GM18505 (cell line): ENCODE results near the gene ME3.
"Not testable (repeated sequence)": the region's sequence is repeated elsewhere in the genome, so short reads cannot be mapped to it uniquely, and the experiment has no call there.

Source experiments
- ATAC-seq: cut with Tn5 transposase; IDR thresholded peaks from one replicate; pipeline ENCODE4 v1.9.1; 2021; ENCODE audit not compliant: unreplicated experiment
- POLR2A ChIP-seq: IDR thresholded peaks from 4 replicates; pipeline ENCODE4 v1.6.1; 2011; ENCODE audit warnings: borderline replicate concordance; ENCODE audit not compliant: insufficient read depth, insufficient read length; ENCODE audit errors: extremely low read depth

The ME3 gene

DNA sequence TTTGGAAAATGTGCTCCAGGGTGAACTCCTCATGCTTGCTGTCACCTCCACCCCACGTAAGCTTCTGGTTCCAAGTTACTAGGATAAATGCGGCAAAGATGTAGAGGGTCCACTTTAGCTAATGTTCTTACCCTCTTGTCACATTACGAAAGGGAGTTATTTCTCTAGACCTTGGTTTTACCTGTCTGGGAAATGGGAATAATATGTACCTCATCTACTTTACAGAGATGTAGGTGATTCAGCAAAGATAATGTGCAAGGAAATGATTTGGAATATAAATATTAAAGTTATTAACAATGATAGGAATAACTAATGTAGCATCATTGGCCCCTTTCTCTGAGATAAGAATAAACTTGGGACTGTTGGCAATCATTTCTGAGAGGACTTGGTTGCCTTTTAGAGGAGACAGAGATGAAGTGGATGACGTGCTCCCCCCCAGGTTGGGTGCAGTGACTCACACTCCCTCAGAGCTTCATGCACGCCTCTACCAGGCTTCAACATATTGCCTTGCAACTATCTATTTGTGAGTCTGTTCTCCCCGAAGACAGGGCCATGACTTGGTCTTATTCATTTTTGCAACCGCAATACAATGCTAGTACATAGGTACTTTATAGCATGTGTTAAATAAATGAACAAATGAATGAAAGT is 97.1 kb downstream of the ME3 start:
- no peak for ATAC-seq
- TF ChIP-seq POLR2A, result no peak

DNA sequence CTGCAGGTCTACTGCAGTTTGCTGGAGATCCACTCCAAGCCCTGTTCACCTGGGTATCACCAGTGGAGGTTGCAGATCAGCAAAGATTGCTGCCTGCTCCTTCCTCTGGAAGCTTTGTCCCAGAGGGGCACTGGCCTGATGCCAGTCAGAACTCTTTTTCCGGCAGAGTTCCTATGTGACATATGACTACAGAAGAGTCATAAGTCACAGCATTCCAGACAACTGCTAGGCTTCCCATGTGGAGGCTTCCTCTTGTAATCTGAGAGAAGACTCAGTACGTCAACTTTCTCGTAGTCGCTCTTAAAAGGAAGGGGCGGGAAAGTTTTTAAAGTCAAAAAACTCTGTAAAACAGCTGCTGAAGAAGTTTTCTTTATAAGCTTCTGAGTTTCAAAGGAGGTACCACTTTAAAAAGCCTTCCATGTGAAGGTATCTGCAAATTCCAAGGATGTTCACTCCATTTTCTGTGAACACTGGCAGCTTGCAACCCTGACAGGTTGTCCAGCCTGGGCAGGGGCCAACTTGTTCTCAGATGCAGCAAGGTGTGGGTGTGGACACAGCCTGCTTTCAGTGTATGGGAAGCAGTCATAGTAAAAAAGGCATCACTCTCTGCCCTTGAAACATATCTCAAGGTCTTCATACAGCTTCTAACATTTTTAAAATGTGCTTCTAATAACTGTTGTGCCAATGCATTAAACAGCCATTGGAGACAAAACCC is 97.8 kb downstream of the ME3 start:
- ATAC-seq, result no peak
- no peak for TF ChIP-seq POLR2A

DNA sequence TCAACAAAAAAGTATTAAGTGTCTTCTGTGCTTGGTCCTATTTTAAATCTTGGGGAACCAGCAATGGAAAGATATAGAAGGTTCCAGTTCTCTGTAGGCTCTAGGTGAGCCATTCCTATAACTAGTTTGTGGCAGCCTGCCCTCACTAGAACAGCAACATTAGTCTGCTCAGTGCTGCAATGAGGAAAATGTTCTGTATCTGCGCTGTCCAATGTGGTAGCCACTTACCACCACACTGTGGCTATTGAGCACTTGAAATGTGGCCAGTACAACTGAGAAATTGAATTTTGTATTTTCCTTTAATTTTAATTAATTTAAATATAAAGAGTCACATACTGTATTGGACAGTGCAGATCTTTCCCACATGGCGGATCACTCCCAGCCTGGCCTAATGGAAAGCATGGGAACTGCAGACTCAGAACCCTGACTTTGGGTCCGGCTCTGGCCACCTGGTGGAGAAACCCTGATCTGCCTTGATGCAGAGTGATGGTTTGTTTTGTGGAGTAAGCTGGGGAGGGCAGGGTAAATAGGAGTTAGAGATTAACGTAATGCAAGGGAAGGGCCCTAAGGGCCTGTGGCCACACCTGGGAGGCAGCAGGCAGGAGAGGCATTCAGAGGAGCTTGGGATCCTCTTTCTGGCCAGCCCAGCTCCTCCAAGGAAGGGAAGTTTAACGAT is 101.0 kb downstream of the ME3 start:
- no peak for ATAC-seq
- no peak for TF ChIP-seq POLR2A

DNA sequence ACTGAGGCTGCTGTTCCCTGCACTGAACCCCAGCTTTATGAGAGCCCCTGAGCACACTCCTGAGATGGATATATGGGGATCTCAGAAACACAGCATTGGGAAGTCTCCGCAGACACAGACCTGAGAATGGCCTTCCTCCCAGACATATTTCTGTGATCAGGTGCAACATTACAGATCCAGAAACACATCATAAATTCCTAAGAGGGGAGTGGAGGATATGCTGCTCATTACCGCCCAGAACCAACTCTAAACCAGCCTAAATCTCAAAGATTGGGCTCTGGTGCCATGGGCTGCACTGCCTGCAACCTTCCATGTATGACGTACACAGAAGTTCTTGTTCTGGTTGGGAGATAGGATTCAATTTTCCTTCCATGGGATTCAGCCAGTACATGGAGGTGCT is 102.0 kb downstream of the ME3 start:
- ATAC-seq, result no peak
- no peak for TF ChIP-seq POLR2A

- no peak for ATAC-seq
- TF ChIP-seq POLR2A, result no peak
Observed at GRCh38 chr11:86570020-86570419, 102.4 kb downstream of the ME3 start.

- no peak for TF ChIP-seq POLR2A
- no peak for ATAC-seq
Observed at GRCh38 chr11:86569109-86569508, 103.3 kb downstream of the ME3 start.

GRCh38 chr11:86565801-86566312 is 106.6 kb downstream of the ME3 start:
- no peak for TF ChIP-seq POLR2A
- no peak for ATAC-seq

DNA sequence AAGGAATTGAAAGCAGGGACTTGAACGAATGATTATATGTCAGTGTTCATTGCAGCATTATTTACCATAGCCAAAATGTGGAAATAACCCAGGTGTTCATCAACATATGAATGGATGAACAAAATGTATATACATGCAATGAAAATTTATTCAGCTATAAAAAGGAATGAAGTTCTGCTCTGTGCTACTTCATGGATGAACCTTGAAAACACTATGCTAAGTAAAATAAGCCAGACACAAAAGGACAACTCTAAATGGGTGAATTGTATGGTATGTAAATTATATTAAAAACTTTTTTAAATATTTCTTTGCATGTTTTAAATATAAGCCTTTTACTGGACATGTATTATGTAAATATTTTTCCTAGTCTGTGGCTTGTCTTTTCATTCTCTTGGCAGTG is 107.0 kb downstream of the ME3 start:
- no peak for ATAC-seq
- no peak for TF ChIP-seq POLR2A

DNA sequence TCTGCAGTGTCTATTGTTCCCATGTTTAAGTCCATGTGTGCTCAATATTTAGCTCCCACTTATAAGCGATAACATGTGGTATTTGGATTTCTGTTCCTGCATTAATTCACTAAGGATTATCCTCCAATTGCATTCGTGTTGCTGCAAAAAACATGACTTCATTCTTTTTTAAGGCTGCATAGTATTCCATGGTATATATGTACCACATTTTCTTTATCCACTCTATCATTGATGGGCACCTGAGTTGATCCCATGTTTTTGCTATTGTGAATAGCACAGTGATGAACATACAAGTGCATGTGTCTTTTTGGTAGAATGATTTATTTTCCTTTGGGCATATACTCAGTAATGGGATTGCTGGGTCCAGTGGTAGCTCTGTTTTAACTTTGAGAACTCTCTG is 109.6 kb downstream of the ME3 start:
- not testable (repeated sequence) for ATAC-seq

DNA sequence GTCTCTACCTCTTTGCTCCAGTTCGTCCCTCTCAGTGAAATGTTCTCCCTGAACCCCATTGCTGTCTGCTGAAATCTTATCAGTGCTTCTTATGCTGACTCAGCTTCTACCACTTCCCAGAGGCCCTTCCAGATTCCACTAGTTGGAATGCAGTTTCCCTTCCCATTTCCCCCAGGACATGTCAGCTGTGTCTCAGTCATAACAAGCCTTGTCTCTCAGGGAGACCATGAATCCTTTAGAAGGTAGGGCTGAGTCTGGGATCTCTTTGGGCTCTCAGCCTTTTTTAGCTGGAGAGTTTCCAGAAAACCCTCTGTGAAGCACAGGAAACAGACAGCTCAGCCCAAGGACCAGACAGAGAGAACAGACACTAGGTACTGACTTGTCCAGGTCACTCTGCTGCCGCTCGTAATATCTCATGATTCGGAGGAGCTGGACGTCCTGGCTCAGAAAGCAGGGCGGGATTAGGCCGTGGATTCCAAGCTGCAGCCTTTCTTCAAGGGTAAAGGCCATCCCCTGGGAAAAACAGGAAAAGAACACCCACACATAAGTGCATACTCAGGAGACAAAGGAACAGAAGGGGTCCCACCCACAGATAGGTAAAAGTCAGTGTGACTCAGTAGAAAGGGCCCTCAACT is 113.0 kb downstream of the ME3 start:
- no peak for TF ChIP-seq POLR2A
- ATAC-seq, result no peak

DNA sequence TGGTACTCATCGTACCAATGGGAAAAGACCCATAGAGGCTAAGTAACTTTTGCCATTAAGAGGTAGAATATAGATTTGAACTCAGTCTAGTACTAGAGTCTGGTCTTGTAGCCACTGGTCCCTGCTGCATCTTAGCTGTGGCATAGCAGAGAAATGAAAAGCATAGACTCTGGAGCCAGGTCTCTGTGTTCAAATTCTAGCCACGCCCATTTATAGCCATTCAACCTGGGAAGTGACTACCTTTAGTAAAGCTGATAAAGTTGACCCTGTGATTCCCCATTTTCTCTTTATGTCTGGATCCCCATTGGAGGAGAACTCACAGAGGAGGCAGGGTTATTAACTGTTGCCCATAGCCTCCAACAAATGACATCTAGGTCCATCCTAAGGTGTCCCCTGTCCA is 113.6 kb downstream of the ME3 start:
- TF ChIP-seq POLR2A, result no peak
- ATAC-seq, result no peak

DNA sequence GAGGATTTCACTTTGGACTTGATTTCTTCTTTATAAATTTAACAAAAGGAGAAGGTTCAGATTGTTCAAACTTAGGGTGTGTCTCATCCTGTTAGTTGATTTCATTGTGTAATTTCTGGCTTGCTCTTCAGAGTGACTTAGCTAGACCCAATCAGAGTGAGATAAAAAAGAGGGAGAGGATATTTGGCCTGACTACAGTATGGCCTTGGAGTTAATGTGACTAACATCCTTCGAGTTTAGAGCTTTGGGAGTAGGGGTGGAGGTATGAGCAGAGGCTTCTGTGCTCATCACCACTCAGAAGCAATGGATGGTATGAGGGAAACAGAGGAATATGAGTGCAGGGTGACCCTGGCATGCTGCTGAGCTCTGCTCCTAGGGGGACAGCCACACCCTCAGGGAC is 114.2 kb downstream of the ME3 start:
- TF ChIP-seq POLR2A, result no peak
- ATAC-seq, result no peak

GRCh38 chr11:86555866-86556265 is 116.5 kb downstream of the ME3 start:
- TF ChIP-seq POLR2A, result no peak
- no peak for ATAC-seq

DNA sequence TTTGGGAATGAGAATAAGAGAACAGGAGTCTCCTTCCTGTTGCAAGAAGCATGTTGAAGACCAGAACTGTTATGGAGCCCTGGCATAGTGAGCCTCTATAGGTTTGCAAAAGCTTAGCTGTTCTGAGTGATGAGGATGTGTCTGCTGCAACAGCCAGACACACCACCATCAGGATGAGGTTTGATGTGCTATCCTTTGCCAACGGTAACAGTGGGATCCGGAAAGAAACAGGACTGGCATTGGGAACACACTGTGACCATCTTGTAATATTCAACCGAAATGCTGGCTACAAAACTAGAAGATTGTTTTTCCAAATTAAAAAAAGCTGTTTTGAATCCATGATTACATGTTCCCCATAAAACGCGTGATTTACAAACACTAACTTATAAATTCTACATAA is 117.0 kb downstream of the ME3 start:
- no peak for TF ChIP-seq POLR2A
- ATAC-seq, result no peak

GRCh38 chr11:86553265-86553664 is 119.2 kb downstream of the ME3 start:
- TF ChIP-seq POLR2A, result no peak
- no peak for ATAC-seq
